Stimulated activated CD4-positive, alpha-beta T cell treated with anti-CD3 and anti-CD28 coated beads, Interleukin-1b, Interleukin-23, amount 100 ng/mL, for 4 hours (primary cell): ENCODE results near the gene SARDH.
"Not testable (repeated sequence)": the region's sequence is repeated elsewhere in the genome, so short reads cannot be mapped to it uniquely, and the experiment has no call there.

Experiments used
- DNase-seq, 2 donors: peaks; one replicate each; pipeline ENCODE4 v3.0.0-alpha.2; 2020; ENCODE audit warnings: low read depth in 2 of 2

SARDH gene

DNA sequence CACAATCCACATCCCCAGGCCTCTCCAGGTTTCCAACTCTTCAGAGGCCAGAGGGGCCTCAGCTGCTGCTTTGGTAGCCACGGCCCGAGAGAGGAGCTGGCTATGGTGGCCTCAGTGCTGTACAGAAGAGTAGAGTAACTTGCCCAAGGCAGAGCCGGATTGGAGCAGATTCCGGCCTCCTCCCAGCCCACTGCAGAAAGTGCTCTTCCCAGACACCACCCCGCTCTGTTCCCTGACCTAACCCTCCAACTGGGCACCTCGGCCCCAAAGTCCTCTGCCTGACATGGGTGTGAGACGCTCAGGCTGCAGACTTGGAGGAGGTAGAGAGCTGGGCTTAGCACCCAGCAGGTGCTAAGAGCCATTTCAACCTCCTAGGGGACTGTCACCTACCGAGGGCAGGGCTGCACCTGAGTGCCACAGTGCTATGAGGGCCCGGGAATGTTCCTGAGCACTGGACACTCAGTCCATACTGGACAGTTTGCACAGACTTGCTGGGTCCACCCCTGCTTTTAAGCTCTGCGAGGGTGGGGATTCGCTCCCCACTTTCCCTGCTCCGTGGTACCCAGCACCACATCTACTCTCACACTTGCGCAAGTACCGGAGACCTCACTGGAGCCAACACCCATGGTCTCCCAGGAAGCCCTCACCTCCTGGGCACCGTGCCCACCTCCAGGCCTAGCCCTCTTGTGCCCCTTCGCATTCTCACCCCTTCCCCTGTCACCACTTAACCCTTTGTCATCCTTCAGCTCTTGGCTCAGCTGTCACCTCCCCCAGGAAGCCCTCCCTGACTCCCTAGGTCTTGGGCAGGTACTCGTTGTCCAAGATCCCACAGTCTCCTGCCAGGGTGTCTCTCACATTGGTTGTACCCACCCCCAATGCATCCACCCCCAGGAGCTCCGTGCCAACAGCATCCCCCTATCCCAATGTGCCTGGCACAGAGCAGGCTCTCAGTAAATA, 52.2 kb downstream of the SARDH start:
- no peak for DNase-seq

DNA sequence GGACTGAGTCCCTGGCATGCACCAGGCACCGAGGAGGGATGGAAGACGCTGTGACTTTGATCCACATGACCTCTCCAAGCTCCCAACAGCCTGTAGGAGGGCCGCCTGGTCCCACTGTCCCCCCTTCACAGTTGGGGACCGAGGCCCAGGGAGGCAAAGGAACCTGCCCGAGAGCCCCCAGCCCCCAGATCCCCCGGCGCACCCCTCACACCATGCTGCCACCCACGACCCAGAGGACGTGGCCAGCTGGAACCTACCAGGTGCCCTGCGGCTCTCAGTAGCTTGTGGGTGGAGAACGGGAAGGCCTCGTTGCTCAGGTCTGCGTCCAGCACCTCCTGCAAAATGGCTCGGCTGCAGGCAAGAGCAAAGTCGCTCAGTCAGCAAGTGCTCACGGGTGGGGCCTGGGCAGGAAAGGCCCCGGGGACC, 53.2 kb downstream of the SARDH start:
- no peak for DNase-seq

GRCh38 chr9:133684121-133684935, 53.8 kb downstream of the SARDH start:
- DNase-seq: no peak

DNA sequence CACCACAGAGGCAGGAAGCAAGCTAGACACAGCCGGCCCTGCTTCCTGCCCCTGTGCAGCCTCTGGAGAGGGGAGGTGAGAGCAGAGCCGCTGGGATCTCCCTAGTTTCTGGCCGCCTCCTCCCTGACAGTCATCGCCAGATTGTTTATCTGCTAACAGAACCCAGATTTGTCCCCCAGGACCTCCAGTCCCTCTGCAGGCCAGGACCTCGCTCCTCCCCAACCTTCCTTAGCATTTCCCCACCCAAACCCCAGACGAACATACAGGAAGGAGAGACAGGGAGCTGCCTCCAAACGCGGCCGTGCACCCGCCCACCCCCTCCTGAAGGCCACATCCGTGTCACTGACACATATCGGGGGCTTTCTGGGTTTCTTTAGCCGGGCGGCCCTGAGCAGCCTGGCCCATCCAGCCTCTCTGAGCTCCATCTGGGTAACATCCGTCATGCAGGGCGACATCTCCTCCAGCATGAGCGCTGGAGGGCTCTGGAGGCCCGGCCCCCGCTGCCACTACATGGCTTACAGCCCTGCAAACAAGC, 54.5 kb downstream of the SARDH start:
- DNase-seq: peak in 1 of 2 donors; percentile 20

DNA sequence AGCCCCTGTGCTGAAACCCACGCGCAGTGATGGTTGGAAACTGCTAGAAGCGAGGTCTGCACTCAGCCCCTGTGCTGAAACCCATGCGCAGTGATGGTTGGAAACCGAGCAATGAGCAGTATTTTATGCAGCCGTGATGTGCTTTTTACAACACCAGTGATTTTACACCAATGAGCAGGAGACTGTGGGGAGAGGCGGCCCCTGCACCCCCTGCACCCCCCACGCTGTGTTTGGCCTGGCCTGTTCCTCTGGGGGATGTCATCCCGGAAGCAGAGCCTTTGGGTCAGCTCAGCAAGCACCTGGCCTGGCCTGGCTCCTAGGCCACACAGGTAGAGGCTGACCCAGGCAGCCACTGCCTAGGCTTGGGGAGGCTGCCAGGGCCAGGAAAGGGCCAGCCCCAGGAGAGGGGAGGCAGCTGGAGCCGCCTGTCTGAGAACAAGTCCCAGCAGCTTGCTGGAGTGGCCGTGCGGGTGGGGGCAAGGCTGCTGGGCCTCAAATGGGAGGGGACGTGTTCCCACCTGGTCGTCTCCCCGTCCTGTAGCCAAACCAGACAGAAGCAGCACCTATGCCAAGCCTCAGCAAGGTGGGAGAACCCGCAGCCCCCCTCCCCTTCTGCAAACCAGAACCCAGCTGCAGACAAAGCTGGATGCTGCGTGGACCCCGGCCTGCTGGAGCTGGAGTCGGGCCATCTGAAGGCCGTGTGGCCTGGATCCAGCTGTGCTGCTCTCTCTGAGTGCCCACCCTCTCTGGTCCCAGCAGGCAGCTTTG, 55.1 kb downstream of the SARDH start:
- DNase-seq: no peak

GRCh38 chr9:133681658-133682306, 56.4 kb downstream of the SARDH start:
- no peak for DNase-seq

GRCh38 chr9:133680976-133681657, 57.0 kb downstream of the SARDH start:
- no peak for DNase-seq

- no peak for DNase-seq
Measured at GRCh38 chr9:133680250-133680975, 57.7 kb downstream of the SARDH start.

- no peak for DNase-seq
Measured at GRCh38 chr9:133679466-133680061, 58.6 kb downstream of the SARDH start.

DNA sequence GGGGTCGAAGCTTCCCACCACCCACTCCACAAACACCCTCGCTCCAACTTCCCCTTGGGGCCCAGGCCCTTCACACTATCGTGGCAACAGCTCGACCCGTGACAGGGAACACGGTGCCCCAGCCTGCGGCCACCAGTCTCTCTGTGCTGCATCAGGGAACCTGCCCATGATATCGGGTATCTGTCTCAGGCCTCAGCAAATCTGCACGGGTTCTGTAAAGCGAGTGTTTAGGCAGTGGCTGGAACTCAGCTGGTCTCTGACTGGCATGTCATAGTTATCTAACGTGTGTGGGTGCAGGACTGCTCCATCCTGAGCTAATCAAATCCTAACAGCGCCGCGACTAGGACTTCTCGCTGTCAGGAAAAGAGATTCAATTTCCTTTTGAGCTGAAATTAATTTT, 59.1 kb downstream of the SARDH start:
- DNase-seq: no peak

GRCh38 chr9:133677126-133678010, 60.8 kb downstream of the SARDH start:
- DNase-seq: peak in 1 of 2 donors; percentile 29

GRCh38 chr9:133676450-133676849, 61.7 kb downstream of the SARDH start:
- no peak for DNase-seq

DNA sequence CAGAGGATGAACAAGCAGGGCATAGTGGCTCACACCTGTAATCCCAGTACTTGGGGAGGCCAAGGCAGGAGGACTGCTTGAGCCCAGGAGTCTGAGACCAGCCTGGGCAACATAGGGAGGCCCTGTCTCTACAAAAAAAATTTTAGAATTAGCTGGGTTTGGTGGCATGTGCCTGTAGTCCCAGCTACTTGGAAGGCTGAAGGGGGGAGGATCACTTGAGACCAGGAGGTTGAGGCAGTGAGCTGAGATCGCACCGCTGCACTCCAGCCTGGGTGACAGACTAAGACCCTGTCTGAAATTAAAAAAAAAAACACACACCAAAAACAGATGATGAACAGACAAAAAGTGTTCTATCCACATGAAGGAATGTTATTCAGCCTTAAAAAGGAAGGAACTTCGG, 62.4 kb downstream of the SARDH start:
- not testable (repeated sequence) for DNase-seq

DNA sequence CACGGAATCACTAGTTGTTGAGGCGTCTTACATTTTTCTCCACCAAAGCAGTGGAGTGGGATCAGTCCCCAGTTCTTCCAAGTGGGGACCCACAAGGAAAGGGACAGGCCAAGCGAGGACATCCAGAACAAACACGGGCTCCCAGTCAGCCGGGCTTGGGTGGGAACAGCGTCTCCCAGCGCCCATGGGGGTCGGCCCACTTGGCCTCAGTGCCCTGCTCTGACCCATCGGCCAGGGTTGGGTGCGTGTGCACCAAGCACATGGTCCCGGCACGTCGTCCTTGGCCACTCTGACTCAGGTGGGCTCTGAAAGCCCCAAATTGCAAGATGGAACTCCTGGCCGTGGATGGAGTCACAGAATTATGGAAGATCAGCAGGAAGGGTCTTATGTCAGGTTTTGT, 64.1 kb downstream of the SARDH start:
- no peak for DNase-seq

- no peak for DNase-seq
Measured at GRCh38 chr9:133673258-133673655, 64.9 kb downstream of the SARDH start.

- no peak for DNase-seq
Measured at GRCh38 chr9:133672503-133673257, 65.5 kb downstream of the SARDH start.

GRCh38 chr9:133671371-133671770, 66.8 kb downstream of the SARDH start:
- DNase-seq: no peak

GRCh38 chr9:133670466-133670865, 67.7 kb downstream of the SARDH start:
- DNase-seq: no peak
